Measurements from ENCODE around the gene PFKFB1. TPM values are rescaled to one million over a fixed set of nuclear protein-coding genes. Genes with fewer than 3 reads are reported as not detected.

The PFKFB1 gene
- 0.32 and 0.35 TPM in 2 replicates for total RNA-seq (2011; cell fraction: chromatin; rRNA removed; ENCODE audit: low replicate concordance)
- not detected in 2 replicates for total RNA-seq (2011; cell fraction: nucleolus; rRNA removed)
- 0.29 TPM in 1 of 2 replicates, not detected in the other for total RNA-seq (2011; cell fraction: nucleoplasm; rRNA removed)
- total RNA-seq (2014; rRNA removed) (not detected in 2 replicates), total RNA-seq (2014; rRNA removed; fragmentation: Illumina TruSeq; extraction: Trizol) (0.15 TPM in 1 of 2 replicates, not detected in the other), total RNA-seq (2015; rRNA removed; fragmentation: Illumina TruSeq; extraction: Trizol) (0.11 and 0.18 TPM in 2 replicates), total RNA-seq (2021) (0.24 TPM in 1 of 2 replicates, not detected in the other), polyA plus RNA-seq (2011; rRNA removed) (0.18 and 0.22 TPM in 2 replicates), polyA plus RNA-seq (2014; fragmentation: Illumina TruSeq; extraction: Trizol) (0.09 and 0.15 TPM in 2 replicates), polyA plus RNA-seq (2014; fragmentation: Nextera tagmentation; extraction: Ambion mirVana) (under 1 TPM in 1 of 2 experiments, not detected in 1; 0.07 TPM), polyA plus RNA-seq (2014; rRNA removed) (0.08 TPM in 1 of 2 replicates, not detected in the other), polyA minus RNA-seq (2011; rRNA and poly(A)+ RNA removed) (0.14 and 0.18 TPM in 2 replicates), Bru-seq, nascent RNA (percentile 29 among the genes with signal in this experiment), BruChase-seq, experiment 1, labeled RNA remaining after a 2-hour chase (percentile 37 among the genes with signal in this experiment), BruChase-seq, experiment 2, labeled RNA remaining after a 6-hour chase (percentile 36 among the genes with signal in this experiment)
- 0.04 and 0.12 TPM in 2 replicates for polyA plus RNA-seq (2011; cell fraction: cytosol; rRNA removed)
- polyA plus RNA-seq (2011; cell fraction: nucleus; rRNA removed) = 0.76 and 1.0 TPM in 2 replicates
- polyA plus RNA-seq (2012) = 0.17 and 0.25 TPM in 2 replicates
- polyA minus RNA-seq (2011; cell fraction: cytosol; rRNA and poly(A)+ RNA removed) = not detected in 2 replicates
- 0.22 TPM in 1 of 2 replicates, not detected in the other for polyA minus RNA-seq (2011; cell fraction: nucleus; rRNA and poly(A)+ RNA removed)
- long read RNA-seq, experiment 1 = 0 reads
- long read RNA-seq, experiment 2 = 0 reads
- long read RNA-seq, experiment 3 = 0 reads

DNA sequence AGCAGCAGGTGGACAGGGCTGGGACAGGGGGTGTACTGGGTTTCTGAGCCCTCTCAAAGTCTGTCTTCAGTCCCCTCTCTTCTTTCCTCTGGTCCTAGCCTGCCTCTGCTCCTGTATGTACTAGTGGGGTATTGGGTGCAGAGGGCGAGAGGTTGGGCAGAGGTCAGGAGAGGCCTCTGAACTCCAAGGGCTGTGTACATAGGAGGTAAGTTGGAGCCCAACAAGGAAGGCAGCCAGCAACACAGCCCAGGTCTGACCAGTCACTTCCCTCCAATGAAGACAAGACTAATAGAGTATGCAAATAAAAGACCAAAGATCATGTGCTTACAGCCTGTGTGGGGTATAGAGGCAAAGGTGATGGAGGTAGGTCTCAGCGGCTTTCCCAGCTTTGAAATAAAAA is at the start of gene PFKFB1:
TSS of gene PFKFB1 (minus strand) at position 90 of the 400 bp plus-strand sequence. CDS start 181 bp downstream, outside the sequence.
- Histone ChIP-seq H3K27me3 (ENCODE audit: control insufficient read depth in 2 of 2, insufficient read depth in 2 of 2, low read length in 2 of 2) (0 out of 5 replicates have a peak, but pooled peaks cover 0 to 5% of the 10 kb centered on the region in 2 experiments), H4K20me1 (replicated peaks; ENCODE audit: control insufficient read depth, insufficient read depth, low read length) (no peaks in the 10 kb centered on the region), H3K36me3 (ENCODE audit: control insufficient read depth, insufficient read depth, low read length) (no peaks in the 10 kb centered on the region), H3K79me2 (ENCODE audit: control insufficient read depth, insufficient read depth, low read length) (no peaks in the 10 kb centered on the region), H3K27ac (ENCODE audit: extremely low read depth, low read depth, low read length) (no peak within 1 kb of the TSS), H3K4me3 (no peak within 1 kb of the TSS), H3K4me1 (replicated peaks in 1 of 2; ENCODE audit: control insufficient read depth in 2 of 2, insufficient read depth in 2 of 2, low read length in 2 of 2) (peaks cover 0 to 23% of the 10 kb centered on the region in 2 experiments; a peak in 2 of 5 replicates), H3K9ac (ENCODE audit: insufficient read depth in 1 of 2, low read depth in 2 of 2, low read length in 2 of 2) (no peak within 1 kb of the TSS), H3K9me1 (ENCODE audit: control insufficient read depth, insufficient read depth, low read length) (no peaks in the 10 kb centered on the region), H2AFZ (ENCODE audit: low read depth, low read length) (no peak within 1 kb of the TSS), H3K4me2 (ENCODE audit: insufficient read depth, low read length) (no peak within 1 kb of the TSS), H3K9me3 (replicated peaks; ENCODE audit: control insufficient read depth, insufficient read depth, low read depth, low read length) (no peaks in the 10 kb centered on the region)
- ATAC-seq (no peak), FAIRE-seq (no peak), DNase-seq (ENCODE audit: extremely low read depth in 1 of 4, low spot score in 3 of 4) (no peak)
- ChIA-PET POLR2A (no interaction called here), CTCF (ENCODE audit: low intra/inter-chr PET ratio) (no interaction called here)
- BruUV-seq (replicated peaks) = no TSS peak
- in situ Hi-C loops (cut with MboI) = no loop called here
- WGBS (ENCODE audit: insufficient coverage, low coverage, missing lambda C conversion rate) = 43% methylated on average over 1 of the region's 2 CpGs
- intact Hi-C loops (cut with micrococcal nuclease) = no loop called here
- no peak for TF ChIP-seq SMAD3 (CRISPR knock-in tag; conservative IDR thresholded peaks at IDR 0.05)
- TF ChIP-seq CBX5 (IDR thresholded peaks at IDR 0.05; ENCODE audit: borderline replicate concordance, low read depth) = no peak
- TF ChIP-seq ATF1 (CRISPR knock-in tag; IDR thresholded peaks at IDR 0.05) = no peak
- no peak for TF ChIP-seq ATF1 (tag; IDR thresholded peaks at IDR 0.05)
- no peak for TF ChIP-seq ZNF124 (CRISPR knock-in tag; IDR thresholded peaks at IDR 0.05)
- TF ChIP-seq ETV6 (IDR thresholded peaks at IDR 0.05; ENCODE audit: borderline replicate concordance in 1 of 2, low read depth in 2 of 2, low read length in 1 of 2) = no peak
- TF ChIP-seq ETV6 (CRISPR knock-in tag; IDR thresholded peaks at IDR 0.05; ENCODE audit: borderline replicate concordance) = no peak
- TF ChIP-seq SLC30A9 (CRISPR knock-in tag; IDR thresholded peaks at IDR 0.05) = no peak
- TF ChIP-seq TFAP4 (CRISPR knock-in tag; IDR thresholded peaks at IDR 0.05; ENCODE audit: borderline replicate concordance) = no peak
- TF ChIP-seq, protein P1, sequence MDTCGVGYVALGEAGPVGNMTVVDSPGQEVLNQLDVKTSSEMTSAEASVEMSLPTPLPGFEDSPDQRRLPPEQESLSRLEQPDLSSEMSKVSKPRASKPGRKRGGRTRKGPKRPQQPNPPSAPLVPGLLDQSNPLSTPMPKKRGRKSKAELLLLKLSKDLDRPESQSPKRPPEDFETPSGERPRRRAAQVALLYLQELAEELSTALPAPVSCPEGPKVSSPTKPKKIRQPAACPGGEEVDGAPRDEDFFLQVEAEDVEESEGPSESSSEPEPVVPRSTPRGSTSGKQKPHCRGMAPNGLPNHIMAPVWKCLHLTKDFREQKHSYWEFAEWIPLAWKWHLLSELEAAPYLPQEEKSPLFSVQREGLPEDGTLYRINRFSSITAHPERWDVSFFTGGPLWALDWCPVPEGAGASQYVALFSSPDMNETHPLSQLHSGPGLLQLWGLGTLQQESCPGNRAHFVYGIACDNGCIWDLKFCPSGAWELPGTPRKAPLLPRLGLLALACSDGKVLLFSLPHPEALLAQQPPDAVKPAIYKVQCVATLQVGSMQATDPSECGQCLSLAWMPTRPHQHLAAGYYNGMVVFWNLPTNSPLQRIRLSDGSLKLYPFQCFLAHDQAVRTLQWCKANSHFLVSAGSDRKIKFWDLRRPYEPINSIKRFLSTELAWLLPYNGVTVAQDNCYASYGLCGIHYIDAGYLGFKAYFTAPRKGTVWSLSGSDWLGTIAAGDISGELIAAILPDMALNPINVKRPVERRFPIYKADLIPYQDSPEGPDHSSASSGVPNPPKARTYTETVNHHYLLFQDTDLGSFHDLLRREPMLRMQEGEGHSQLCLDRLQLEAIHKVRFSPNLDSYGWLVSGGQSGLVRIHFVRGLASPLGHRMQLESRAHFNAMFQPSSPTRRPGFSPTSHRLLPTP (IDR thresholded peaks at IDR 0.05; ENCODE audit: borderline replicate concordance, extremely low read depth, insufficient read length) = no peak
- no peak for TF ChIP-seq GABPB1 (CRISPR knock-in tag; IDR thresholded peaks at IDR 0.05)
- TF ChIP-seq ZNF511 (CRISPR knock-in tag; IDR thresholded peaks at IDR 0.05) = no peak
- no peak for TF ChIP-seq ASH1L (IDR thresholded peaks at IDR 0.05; ENCODE audit: borderline replicate concordance, low read depth, partially characterized antibody)

Measured in K562 (cell line).